Tracheal epithelial cell (primary cell): ENCODE data around the gene ARHGDIB. TPM values are rescaled to one million over a fixed set of nuclear protein-coding genes. Genes with fewer than 3 reads are reported as not detected.

Experiments used
- total RNA-seq: library from RNA; depleted of rRNA; stranded (reverse); fragments of >200 nt; gene quantifications from 2 replicates; pipeline ENCODE4 v1.2.1, GENCODE V29; 2014

The ARHGDIB gene
- total RNA-seq = 0.85 and 3.6 TPM in 2 replicates

DNA sequence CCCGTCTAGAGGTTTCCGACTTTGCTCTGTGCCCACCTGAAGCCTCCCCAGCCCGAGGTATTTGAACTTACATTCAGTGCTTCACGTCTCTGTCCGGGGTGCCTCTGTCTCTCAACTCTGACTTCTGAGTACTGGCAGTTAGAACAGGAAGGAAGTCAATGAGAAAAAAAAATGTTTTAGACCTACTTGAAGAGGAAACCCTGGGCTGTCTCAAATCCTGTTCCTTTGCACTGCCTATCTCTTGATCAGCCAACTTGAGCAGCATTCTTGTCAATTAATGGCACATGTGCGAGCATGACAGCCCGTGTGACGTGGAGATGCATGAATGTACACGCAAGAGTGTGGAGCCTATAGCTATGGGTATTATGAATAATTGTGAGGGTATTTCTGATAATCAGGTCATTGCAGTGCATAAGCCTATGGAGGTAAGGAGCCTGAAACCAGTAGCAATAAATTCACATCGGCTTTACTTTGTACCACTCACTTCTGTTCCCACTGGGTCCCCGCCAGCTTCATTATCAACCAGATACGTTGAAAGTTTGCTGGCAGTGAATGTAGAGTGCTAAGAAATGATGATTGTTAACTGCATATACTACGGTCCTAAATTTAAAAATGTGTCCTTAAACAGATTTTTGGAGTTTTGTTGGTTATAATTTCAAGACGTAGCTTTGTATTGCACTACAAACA lies at the start of gene ARHGDIB:
TSS of gene ARHGDIB (minus strand) at position 136 of the 687 bp plus-strand sequence. CDS start 10,889 bp downstream, outside the sequence.

DNA sequence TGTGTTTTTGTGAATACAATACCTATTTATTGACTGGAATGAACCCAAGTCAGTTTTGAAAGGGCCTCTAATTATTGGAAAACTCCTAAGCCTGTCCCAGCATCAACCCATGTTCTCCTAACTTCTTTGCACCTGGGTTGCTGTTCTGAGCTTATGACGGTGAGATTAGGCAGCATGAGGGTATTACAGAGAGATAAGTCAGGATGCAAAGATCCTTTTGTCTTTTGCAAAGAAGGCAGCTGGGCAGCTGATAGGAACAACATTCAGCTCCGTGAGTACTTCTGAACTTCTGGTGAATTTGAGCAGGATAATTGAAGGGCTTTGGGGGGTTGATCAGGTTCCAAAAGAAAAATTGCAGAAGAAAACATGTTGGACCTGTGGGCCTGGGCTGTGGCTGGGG lies 11.4 kb upstream of the ARHGDIB start, which contains the start of gene PDE6H:
TSS of gene PDE6H (plus strand) at position 227 of the 400 bp plus-strand sequence. CDS start 4,971 bp downstream, outside the sequence.

GRCh38 chr12:14938301-14938700 lies 23.1 kb downstream of the ARHGDIB start, which contains the start of gene ERP27:
TSS of gene ERP27 (minus strand) at chr12:14938537. CDS start at chr12:14938508, 29 bp downstream.

Other genes with a start within 250 kb of the ARHGDIB start
- gene WBP11, start 158.1 kb downstream of the ARHGDIB start, total RNA-seq = 3.9 and 10.2 TPM in 2 replicates
- 2.6 and 2.7 TPM in 2 replicates for gene C12orf60, start 157.9 kb downstream of the ARHGDIB start, total RNA-seq
- not detected in 2 replicates for gene SMCO3, start 147.4 kb downstream of the ARHGDIB start, total RNA-seq
- 0.24 TPM in 1 of 2 replicates, not detected in the other for gene ART4, start 118.1 kb downstream of the ARHGDIB start, total RNA-seq
- gene MGP, start 75.7 kb downstream of the ARHGDIB start, total RNA-seq = under 0.01 TPM in 1 of 2 replicates, not detected in the other
- gene ERP27, start 23.1 kb downstream of the ARHGDIB start, total RNA-seq = 0.96 TPM in 1 of 2 replicates, not detected in the other
- gene PDE6H, start 11.4 kb upstream of the ARHGDIB start, total RNA-seq = not detected in 2 replicates